ENCODE data around the gene SLC17A3. TPM values are rescaled to one million over a fixed set of nuclear protein-coding genes. Genes with fewer than 3 reads are reported as not detected.

The SLC17A3 gene, protein sequence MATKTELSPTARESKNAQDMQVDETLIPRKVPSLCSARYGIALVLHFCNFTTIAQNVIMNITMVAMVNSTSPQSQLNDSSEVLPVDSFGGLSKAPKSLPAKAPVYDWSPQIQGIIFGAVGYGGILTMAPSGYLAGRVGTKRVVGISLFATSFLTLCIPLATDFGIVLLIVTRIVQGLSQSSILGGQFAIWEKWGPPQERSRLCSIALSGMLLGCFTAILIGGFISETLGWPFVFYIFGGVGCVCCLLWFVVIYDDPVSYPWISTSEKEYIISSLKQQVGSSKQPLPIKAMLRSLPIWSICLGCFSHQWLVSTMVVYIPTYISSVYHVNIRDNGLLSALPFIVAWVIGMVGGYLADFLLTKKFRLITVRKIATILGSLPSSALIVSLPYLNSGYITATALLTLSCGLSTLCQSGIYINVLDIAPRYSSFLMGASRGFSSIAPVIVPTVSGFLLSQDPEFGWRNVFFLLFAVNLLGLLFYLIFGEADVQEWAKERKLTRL
- not detected in 2 replicates for total RNA-seq (2014; rRNA removed; shearing (Covaris generic); ENCODE audit: low replicate concordance)

GRCh38 chr6:25874118-25874517, at the start of gene SLC17A3:
Gene SLC17A3, minus strand, starts transcription at chr6:25874243. Its CDS starts 5,856 bp downstream, at chr6:25868387.
- Histone ChIP-seq H3K9ac (ENCODE audit: low read length) (no peak within 1 kb of the TSS), H3K79me2 (ENCODE audit: low read length) (no peaks in the 10 kb centered on the region), H4K20me1 (ENCODE audit: insufficient read depth, low read depth, low read length) (no peaks in the 10 kb centered on the region), H2AFZ (ENCODE audit: low read length) (no peak within 1 kb of the TSS), H3K9me3 (ENCODE audit: low read length) (no peaks in the 10 kb centered on the region), H3K27me3 (ENCODE audit: low read length) (no peaks in the 10 kb centered on the region), H3K4me2 (ENCODE audit: low read depth, low read length, poor library complexity, severe bottlenecking) (no peak within 1 kb of the TSS), H3K4me1 (ENCODE audit: low read length) (no peaks in the 10 kb centered on the region), H3K27ac (ENCODE audit: low read length) (no peak within 1 kb of the TSS), H3K9me2 (replicated peaks; ENCODE audit: insufficient read depth, low read length) (no peaks in the 10 kb centered on the region), H3K4me3 (ENCODE audit: low read length) (no peak within 1 kb of the TSS), H3K36me3 (ENCODE audit: insufficient read depth, low read length) (no peaks in the 10 kb centered on the region)
- DNase-seq, result no peak

DNA sequence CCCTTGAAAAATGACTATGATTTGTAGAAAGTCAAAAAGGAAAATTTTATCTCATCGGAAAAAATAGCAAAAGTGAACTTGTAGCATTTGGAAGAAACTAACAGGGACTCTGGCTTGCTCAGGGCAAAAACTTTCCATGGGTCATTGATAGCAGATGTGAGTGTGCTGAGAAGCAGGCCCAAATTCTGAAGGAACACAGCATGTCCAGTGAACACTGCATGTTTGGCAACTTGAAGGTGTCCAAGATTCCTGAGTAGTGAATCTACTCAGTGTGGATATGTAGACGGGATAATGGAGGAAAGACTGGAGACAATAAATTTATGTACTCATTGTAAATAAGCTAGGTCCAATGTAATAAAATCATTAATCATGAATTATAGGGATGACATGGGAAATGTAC, 48.3 kb upstream of the SLC17A3 start:
- Histone ChIP-seq H3K27me3 (ENCODE audit: low read length) (no peaks in the 10 kb centered on the region), H3K27ac (ENCODE audit: low read length) (no peak overlapping the region), H3K9ac (ENCODE audit: low read length) (no peak overlapping the region), H3K9me2 (replicated peaks; ENCODE audit: insufficient read depth, low read length) (no peaks in the 10 kb centered on the region), H4K20me1 (ENCODE audit: insufficient read depth, low read depth, low read length) (no peaks in the 10 kb centered on the region), H3K4me1 (ENCODE audit: low read length) (no peaks in the 10 kb centered on the region), H3K4me2 (ENCODE audit: low read depth, low read length, poor library complexity, severe bottlenecking) (no peak overlapping the region), H3K79me2 (ENCODE audit: low read length) (no peaks in the 10 kb centered on the region), H2AFZ (ENCODE audit: low read length) (no peak overlapping the region), H3K9me3 (ENCODE audit: low read length) (no peaks in the 10 kb centered on the region), H3K36me3 (ENCODE audit: insufficient read depth, low read length) (no peaks in the 10 kb centered on the region), H3K4me3 (ENCODE audit: low read length) (no peak overlapping the region)
- no peak for DNase-seq

DNA sequence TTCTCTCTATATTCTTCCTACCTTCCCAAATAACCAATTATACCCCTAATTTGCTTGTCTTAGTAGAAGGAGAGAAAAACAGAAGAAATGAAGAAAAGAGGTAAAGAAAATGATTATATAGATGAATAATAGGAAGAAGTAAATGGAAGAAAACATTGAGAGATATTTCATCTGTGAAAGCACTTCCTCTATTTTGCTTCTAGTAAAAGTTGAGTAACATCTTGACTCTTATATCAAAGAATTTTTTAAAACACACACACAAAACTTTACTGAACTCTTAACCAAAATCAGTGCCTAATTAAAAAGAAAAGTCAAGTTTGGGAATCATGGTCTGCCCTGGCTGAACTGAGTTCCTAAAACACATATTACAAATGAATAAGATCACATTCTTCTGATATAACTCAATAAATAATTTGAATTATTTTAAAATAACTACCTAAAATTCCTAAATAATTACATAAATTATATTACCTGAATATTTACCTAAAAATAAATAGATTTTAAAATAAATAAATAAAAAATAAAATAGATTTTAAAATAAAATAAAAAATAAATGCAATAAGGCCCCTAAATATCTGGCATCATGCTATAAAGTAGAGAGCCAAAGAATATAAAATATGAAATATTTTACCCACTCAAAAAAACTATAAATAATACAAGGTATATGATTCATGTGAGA, 47.6 kb upstream of the SLC17A3 start:
- Histone ChIP-seq H2AFZ (ENCODE audit: low read length) (no peak overlapping the region), H4K20me1 (ENCODE audit: insufficient read depth, low read depth, low read length) (no peaks in the 10 kb centered on the region), H3K4me2 (ENCODE audit: low read depth, low read length, poor library complexity, severe bottlenecking) (no peak overlapping the region), H3K27me3 (ENCODE audit: low read length) (no peaks in the 10 kb centered on the region), H3K27ac (ENCODE audit: low read length) (no peak overlapping the region), H3K9me3 (ENCODE audit: low read length) (no peaks in the 10 kb centered on the region), H3K36me3 (ENCODE audit: insufficient read depth, low read length) (no peaks in the 10 kb centered on the region), H3K9ac (ENCODE audit: low read length) (no peak overlapping the region), H3K4me1 (ENCODE audit: low read length) (no peaks in the 10 kb centered on the region), H3K4me3 (ENCODE audit: low read length) (no peak overlapping the region), H3K79me2 (ENCODE audit: low read length) (no peaks in the 10 kb centered on the region), H3K9me2 (replicated peaks; ENCODE audit: insufficient read depth, low read length) (no peaks in the 10 kb centered on the region)
- no peak for DNase-seq

- no peaks in the 10 kb centered on the region for H4K20me1 ChIP-seq (ENCODE audit: insufficient read depth, low read depth, low read length)
- H3K4me2 ChIP-seq (ENCODE audit: low read depth, low read length, poor library complexity, severe bottlenecking), result no peak overlapping the region
- no peaks in the 10 kb centered on the region for H3K36me3 ChIP-seq (ENCODE audit: insufficient read depth, low read length)
- no peak overlapping the region for H2AFZ ChIP-seq (ENCODE audit: low read length)
- no peak for DNase-seq
- no peaks in the 10 kb centered on the region for H3K4me1 ChIP-seq (ENCODE audit: low read length)
- H3K9me2 ChIP-seq (replicated peaks; ENCODE audit: insufficient read depth, low read length), result no peaks in the 10 kb centered on the region
- no peaks in the 10 kb centered on the region for H3K9me3 ChIP-seq (ENCODE audit: low read length)
- no peaks in the 10 kb centered on the region for H3K27me3 ChIP-seq (ENCODE audit: low read length)
- H3K9ac ChIP-seq (ENCODE audit: low read length), result no peak overlapping the region
- H3K27ac ChIP-seq (ENCODE audit: low read length), result no peak overlapping the region
- H3K79me2 ChIP-seq (ENCODE audit: low read length), result no peaks in the 10 kb centered on the region
- H3K4me3 ChIP-seq (ENCODE audit: low read length), result no peak overlapping the region
These were observed 45.6 kb upstream of the SLC17A3 start for GRCh38 chr6:25919657-25920056.

- no peak overlapping the region for H3K4me3 ChIP-seq (ENCODE audit: low read length)
- H3K9ac ChIP-seq (ENCODE audit: low read length), result no peak overlapping the region
- no peaks in the 10 kb centered on the region for H3K27me3 ChIP-seq (ENCODE audit: low read length)
- no peak for DNase-seq
- no peak overlapping the region for H3K27ac ChIP-seq (ENCODE audit: low read length)
- no peak overlapping the region for H2AFZ ChIP-seq (ENCODE audit: low read length)
- no peaks in the 10 kb centered on the region for H3K79me2 ChIP-seq (ENCODE audit: low read length)
- H3K4me2 ChIP-seq (ENCODE audit: low read depth, low read length, poor library complexity, severe bottlenecking), result no peak overlapping the region
- no peaks in the 10 kb centered on the region for H3K36me3 ChIP-seq (ENCODE audit: insufficient read depth, low read length)
- H3K9me3 ChIP-seq (ENCODE audit: low read length), result no peaks in the 10 kb centered on the region
- H3K9me2 ChIP-seq (replicated peaks; ENCODE audit: insufficient read depth, low read length), result no peaks in the 10 kb centered on the region
- H3K4me1 ChIP-seq (ENCODE audit: low read length), result no peaks in the 10 kb centered on the region
- H4K20me1 ChIP-seq (ENCODE audit: insufficient read depth, low read depth, low read length), result no peaks in the 10 kb centered on the region
These were observed 44.1 kb upstream of the SLC17A3 start for GRCh38 chr6:25918083-25918683.

- H3K4me3 ChIP-seq (ENCODE audit: low read length), result no peak overlapping the region
- H4K20me1 ChIP-seq (ENCODE audit: insufficient read depth, low read depth, low read length), result no peaks in the 10 kb centered on the region
- H3K9ac ChIP-seq (ENCODE audit: low read length), result no peak overlapping the region
- no peak for DNase-seq
- H3K79me2 ChIP-seq (ENCODE audit: low read length), result no peaks in the 10 kb centered on the region
- no peaks in the 10 kb centered on the region for H3K4me1 ChIP-seq (ENCODE audit: low read length)
- H2AFZ ChIP-seq (ENCODE audit: low read length), result no peak overlapping the region
- H3K9me3 ChIP-seq (ENCODE audit: low read length), result no peaks in the 10 kb centered on the region
- H3K9me2 ChIP-seq (replicated peaks; ENCODE audit: insufficient read depth, low read length), result no peaks in the 10 kb centered on the region
- H3K36me3 ChIP-seq (ENCODE audit: insufficient read depth, low read length), result no peaks in the 10 kb centered on the region
- H3K27me3 ChIP-seq (ENCODE audit: low read length), result no peaks in the 10 kb centered on the region
- no peak overlapping the region for H3K27ac ChIP-seq (ENCODE audit: low read length)
- no peak overlapping the region for H3K4me2 ChIP-seq (ENCODE audit: low read depth, low read length, poor library complexity, severe bottlenecking)
These were observed 42.9 kb upstream of the SLC17A3 start for GRCh38 chr6:25916789-25917490.

DNA sequence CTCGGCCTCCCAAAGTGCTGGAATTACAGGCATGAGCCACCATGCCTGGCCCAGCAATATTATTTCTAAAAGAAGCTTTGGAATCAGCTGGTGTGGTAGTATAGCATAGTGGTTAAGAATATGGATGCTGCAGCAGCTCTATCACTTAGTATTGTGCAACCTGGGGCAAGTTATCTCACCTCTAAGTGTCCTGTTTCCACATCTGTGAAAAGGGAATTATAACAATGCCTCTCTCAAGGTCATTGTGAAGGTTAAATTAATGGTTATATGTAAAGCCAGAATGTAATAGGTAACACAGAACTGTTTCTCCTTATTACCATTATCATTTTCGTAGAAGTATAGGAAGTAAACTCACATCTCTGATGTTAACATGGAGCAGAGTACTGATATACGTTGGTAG, 42.3 kb upstream of the SLC17A3 start:
- no peaks in the 10 kb centered on the region for H3K9me2 ChIP-seq (replicated peaks; ENCODE audit: insufficient read depth, low read length)
- H3K27ac ChIP-seq (ENCODE audit: low read length), result no peak overlapping the region
- no peaks in the 10 kb centered on the region for H3K36me3 ChIP-seq (ENCODE audit: insufficient read depth, low read length)
- H3K9me3 ChIP-seq (ENCODE audit: low read length), result no peaks in the 10 kb centered on the region
- H3K4me2 ChIP-seq (ENCODE audit: low read depth, low read length, poor library complexity, severe bottlenecking), result no peak overlapping the region
- no peak for DNase-seq
- H3K4me1 ChIP-seq (ENCODE audit: low read length), result no peaks in the 10 kb centered on the region
- no peaks in the 10 kb centered on the region for H3K79me2 ChIP-seq (ENCODE audit: low read length)
- H4K20me1 ChIP-seq (ENCODE audit: insufficient read depth, low read depth, low read length), result no peaks in the 10 kb centered on the region
- no peak overlapping the region for H3K4me3 ChIP-seq (ENCODE audit: low read length)
- no peak overlapping the region for H3K9ac ChIP-seq (ENCODE audit: low read length)
- H3K27me3 ChIP-seq (ENCODE audit: low read length), result no peaks in the 10 kb centered on the region
- no peak overlapping the region for H2AFZ ChIP-seq (ENCODE audit: low read length)

DNA sequence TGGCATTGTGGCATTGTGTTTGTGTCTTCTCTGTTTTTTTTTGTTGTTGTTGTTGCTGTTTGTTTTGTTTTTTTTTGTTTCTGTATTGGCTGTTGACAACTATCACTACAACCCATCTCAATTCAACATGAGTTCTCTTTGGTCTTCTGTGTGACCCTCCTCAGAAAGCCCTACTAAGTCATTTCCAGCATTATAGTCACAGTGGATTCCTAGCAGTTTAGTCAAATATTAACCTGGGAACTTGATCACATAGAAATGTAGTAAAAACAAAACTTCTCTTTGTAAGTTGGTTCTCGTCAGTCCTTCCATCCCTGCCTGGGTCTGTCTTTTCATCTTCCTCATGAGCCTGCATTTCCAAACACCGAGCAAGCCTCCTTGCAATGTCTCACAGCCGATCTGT, 39.7 kb upstream of the SLC17A3 start:
- Histone ChIP-seq H3K4me3 (ENCODE audit: low read length) (no peak overlapping the region), H3K4me2 (ENCODE audit: low read depth, low read length, poor library complexity, severe bottlenecking) (no peak overlapping the region), H3K79me2 (ENCODE audit: low read length) (no peaks in the 10 kb centered on the region), H4K20me1 (ENCODE audit: insufficient read depth, low read depth, low read length) (no peaks in the 10 kb centered on the region), H2AFZ (ENCODE audit: low read length) (no peak overlapping the region), H3K27ac (ENCODE audit: low read length) (no peak overlapping the region), H3K4me1 (ENCODE audit: low read length) (no peaks in the 10 kb centered on the region), H3K36me3 (ENCODE audit: insufficient read depth, low read length) (no peaks in the 10 kb centered on the region), H3K9ac (ENCODE audit: low read length) (no peak overlapping the region), H3K9me3 (ENCODE audit: low read length) (no peaks in the 10 kb centered on the region), H3K9me2 (replicated peaks; ENCODE audit: insufficient read depth, low read length) (no peaks in the 10 kb centered on the region), H3K27me3 (ENCODE audit: low read length) (no peaks in the 10 kb centered on the region)
- no peak for DNase-seq
